Left ventricle myocardium superior (tissue), 1 donor: ENCODE data around the gene C14orf119. TPM values are rescaled to one million over a fixed set of nuclear protein-coding genes. Genes with fewer than 3 reads are reported as not detected.
A peak's percentile ranks its signal among the peaks of the same experiment; 100 is the strongest.

Source experiments
- ATAC-seq: fragments of 200-7000 bp; cut with Tn5 transposase; one replicate; pipeline ENCODE4 v1.9.1; 2020; ENCODE audit warnings: mild to moderate bottlenecking, moderate library complexity
- DNase-seq: peaks from one replicate; pipeline ENCODE4 v3.0.0-alpha.2; 2020
- intact Hi-C: fragments of 100-400 bp; cut with micrococcal nuclease; formaldehyde crosslinking; loops from one replicate; pipeline ENCODE4 v1.11.0; 2022
- total RNA-seq: library from RNA; stranded (reverse); fragmentation: NEBNext Ultra II Directional; extraction: Animal tissue kit (Norgen Biotek cat#: 25700); gene quantifications from one replicate; pipeline ENCODE4 v1.2.1, GENCODE V29; 2021
- donor health status: DM: no; HTN: yes; CAD: no; lungs with severe emphysema.

Gene C14orf119
- total RNA-seq, 1 donor from 2014 or later = 23.6 TPM

DNA sequence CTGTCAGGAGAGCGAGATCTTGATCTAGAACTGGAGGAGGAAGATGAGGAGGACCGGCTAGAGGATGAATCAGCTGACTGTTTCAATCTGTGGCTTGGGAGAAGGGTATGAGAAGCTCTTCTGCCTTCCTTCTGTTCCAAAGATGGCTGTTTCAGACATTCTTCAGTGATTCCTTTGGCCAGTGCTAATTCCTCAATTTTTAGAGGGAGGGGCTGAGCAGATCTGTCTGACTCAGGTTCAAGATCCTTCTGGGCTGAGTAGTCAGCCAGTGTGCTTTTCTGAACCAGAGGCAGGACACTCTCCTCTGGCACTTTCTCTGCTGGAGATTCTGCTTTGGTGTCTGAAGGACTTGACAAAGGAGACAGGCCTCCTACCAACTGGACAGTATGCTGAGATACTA is 15.6 kb upstream of the C14orf119 start:
- intact Hi-C loops = no loop called here
- no peak for ATAC-seq
- DNase-seq = no peak

DNA sequence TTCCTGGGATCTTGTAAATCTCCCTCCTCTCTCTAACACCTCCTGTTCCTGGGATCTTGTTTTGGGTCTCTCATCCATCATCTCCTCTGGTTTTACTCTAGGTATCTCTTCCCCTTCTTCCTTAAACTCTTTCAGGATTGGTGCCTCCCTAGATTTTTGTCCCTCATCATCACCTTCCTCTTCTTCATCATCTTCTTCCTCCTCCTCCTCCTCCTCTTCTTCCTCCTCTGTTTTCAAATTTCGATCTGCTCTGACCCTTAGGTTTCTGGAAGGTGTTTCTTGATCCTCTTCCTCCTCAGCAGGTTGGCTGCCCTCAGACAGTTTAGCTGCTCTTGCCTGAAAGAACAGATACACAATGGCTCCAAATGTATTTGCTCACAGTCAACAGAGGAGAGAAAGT is 14.8 kb upstream of the C14orf119 start:
- ATAC-seq (no peak), DNase-seq (no peak)
- intact Hi-C loops = no loop called here

DNA sequence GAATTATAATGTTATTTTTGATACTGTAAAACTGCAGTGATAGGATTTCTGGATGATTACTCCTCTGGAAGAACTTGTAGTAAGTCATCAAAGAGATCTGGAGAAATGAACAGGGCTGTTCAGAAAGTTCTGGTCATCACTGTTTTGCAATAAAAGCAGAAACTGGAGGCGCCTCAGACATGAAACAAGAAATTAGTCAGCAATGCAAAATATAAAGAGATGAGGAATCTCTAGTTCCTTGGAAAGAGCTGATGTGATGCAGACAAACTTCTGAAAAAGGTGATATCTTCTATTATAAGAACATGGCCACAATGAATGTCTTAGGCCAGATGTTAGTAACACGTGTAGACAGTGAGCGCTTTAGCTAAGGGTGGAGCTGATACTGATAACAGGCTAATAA is 9.8 kb upstream of the C14orf119 start:
- DNase-seq (no peak), ATAC-seq (no peak)
- intact Hi-C loops = no loop called here

DNA sequence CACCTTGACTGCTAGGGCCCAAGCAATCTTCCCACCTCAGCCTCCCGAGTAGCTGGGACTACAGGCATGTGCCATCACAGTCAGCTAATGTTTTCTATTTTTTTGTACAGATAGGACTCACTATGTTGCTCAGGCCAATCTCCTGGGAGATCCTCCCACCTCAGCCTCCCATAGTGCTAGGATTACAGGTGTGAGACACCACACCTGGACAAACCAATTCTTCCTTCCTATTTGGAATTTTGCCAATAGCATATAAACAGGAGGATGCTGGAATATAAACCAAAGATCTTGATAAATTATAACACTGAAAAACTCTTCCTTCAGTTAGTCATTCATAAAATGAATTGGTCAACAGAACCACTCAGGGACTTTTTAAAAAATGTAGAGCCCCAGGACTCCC is 8.7 kb upstream of the C14orf119 start:
- no peak for DNase-seq
- intact Hi-C loops = no loop called here
- no peak for ATAC-seq

DNA sequence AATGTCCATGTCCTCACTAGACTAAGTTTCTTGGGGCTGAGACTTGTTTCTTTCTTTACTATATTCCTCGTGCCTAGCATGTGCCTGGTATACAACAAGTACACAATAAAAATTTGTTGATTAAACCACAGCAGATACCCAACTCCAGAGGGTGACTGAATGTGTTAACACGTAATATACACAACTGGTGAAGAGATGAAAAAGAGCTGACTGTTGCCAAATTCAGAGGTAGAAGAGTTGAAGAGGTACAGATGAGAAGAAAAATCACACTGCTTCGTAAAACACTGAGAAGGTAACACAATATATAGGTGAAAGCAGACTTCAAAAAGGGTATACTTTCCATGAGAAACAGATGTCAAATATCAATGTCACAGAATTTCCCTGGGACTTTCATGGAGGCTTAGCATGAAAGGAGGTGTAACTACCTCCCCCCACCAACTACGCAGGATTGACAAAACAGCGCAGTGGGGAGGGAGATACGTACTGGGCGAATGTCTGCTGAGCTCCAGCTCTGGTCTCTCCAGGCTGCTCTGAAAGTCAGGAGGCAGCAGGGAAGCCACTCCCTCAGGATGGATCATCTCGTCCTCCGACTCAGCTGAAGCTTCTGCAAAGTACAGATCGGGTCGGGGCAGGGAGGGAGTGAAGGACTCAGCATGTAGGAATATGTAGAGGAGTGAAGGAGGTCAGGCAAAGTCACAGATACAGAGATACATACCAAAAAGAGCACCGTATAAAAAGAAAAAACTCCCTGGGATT is 5.6 kb upstream of the C14orf119 start:
- intact Hi-C loops = no loop called here
- no peak for ATAC-seq
- DNase-seq = no peak

DNA sequence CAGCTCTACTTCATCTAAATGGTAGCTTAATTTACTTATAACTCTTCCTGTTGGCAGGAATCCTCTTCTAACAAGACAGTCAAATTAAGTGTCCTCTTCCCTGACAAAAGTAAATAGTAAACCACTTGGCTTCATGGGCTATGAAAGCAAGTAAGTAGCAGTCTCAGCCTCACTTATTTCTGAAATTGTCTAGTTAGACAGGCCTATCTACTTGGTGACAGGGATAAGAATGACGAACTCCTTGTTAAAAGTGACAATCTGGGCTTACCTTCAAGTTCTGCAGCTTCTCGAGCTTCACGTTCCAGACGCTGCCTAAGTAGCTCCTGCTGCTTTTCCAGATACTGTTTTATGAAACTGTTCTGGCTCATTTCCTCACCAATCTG is 5.1 kb upstream of the C14orf119 start:
- ATAC-seq (no peak), DNase-seq (no peak)
- intact Hi-C loops = no loop called here

DNA sequence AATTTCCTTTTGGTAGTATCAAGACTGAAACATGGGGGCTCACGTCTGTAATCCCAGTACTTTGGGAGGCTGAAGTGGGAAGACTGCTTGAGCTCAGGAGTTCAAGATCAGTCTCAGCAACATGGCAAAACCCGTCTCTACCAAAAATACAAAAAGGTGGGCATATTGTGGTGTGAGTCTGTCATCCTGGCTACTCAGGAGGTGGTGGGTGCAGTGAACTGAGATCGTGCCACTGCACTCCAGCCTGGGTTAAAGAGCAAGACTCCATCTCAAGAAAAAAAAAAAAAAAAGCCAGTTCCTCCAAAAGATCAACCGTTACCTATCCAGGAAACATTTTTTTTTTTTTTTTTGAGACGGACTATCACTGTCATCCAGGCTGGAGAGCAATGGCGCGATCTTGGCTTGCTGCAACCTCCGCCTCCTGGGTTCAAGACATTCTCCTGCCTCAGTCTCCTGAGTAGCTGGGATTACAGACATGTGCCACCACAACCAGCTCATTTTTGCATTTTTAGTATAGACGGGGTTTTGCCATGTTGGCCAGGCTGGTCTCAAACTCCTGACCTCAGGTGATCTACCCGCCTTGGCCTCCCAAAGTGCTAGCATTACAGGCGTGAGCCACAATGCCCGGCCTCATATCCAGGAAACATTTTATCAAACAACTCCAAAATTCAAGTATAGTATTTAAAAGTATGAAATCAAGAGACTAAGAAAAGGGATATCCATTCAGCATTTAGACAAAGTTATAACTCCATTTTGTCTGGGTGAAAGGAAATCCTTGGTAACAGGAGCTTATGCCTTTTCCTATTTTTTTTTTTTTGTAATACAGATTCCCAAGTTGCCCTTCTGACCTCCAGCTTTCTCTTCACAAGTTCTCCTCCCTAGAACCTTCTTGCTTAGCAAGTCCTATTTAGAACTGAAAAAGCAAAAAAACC is 3.7 kb upstream of the C14orf119 start:
- intact Hi-C loops = no loop called here
- ATAC-seq = no peak

DNA sequence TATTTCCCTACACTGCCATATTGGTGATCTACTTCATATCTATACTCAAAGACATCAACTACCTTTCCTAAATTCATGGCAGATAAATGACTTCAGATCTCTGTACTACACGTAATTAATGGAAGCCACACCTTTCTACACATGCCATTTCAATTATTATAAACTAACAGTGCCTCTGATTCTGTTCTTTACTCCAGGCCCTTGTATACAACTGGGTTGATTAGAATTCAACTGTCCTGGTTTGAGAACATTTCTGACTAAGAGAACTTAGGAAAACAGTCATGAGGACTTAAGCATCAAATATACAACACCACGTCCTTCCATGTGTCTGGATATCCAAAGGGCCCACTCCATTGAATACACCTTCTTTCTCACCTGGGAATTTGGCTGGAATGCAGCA is 2.2 kb upstream of the C14orf119 start:
- ATAC-seq = no peak
- intact Hi-C loops = no loop called here
- no peak for DNase-seq

More for the DNA sequence above, 3.7 kb upstream of the C14orf119 start:
- no peak for DNase-seq

DNA sequence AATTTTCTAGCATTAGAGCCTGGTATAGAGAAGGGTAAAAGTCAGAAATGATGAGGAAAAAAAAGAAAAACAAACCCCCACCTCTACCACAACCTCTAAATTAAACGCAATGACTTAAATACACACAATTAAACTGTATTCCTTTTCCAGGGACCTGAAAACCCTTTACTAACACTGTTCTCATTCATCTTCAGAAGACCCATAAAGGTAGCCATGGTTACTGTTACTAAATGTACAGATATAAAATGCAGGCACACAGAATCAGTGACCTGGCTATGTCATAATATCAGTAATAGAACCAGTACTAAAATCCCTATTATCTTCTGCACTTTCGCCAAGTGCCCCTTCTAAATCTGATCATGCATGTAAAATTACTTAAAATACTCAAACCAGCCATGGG is 1.8 kb upstream of the C14orf119 start:
- intact Hi-C loops = no loop called here
- ATAC-seq (no peak), DNase-seq (no peak)

DNA sequence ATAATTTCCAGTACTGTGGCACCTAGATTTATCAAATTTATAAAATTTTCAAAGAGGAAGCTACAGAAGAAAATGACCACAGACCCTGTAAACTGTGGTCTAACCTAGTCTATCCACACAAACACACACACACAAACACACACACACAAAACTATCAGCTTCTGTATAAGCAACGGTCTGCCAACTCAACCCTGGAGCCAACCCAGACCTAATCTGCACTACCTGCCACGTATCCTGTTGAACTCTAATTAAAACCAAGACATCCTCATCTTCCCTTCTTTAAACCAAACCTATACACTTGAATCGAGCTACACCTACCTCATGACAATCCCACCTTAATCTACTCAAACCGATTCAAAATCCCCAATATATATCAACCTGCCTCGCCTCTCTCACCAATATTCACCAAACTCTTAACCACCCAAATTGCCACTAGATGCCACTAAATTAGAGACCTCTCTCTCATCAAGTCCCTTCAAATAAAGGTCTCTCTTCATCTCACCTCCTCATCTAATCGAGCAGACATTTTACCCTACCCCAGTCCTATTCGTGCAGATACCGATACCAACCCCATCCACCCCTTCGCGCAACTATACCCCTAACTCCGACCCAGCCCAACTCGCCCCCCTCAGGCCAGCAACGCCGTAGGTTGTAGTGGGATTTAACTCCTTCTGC is 1.2 kb upstream of the C14orf119 start:
- DNase-seq (no peak), ATAC-seq (no peak)
- intact Hi-C loops = no loop called here

DNA sequence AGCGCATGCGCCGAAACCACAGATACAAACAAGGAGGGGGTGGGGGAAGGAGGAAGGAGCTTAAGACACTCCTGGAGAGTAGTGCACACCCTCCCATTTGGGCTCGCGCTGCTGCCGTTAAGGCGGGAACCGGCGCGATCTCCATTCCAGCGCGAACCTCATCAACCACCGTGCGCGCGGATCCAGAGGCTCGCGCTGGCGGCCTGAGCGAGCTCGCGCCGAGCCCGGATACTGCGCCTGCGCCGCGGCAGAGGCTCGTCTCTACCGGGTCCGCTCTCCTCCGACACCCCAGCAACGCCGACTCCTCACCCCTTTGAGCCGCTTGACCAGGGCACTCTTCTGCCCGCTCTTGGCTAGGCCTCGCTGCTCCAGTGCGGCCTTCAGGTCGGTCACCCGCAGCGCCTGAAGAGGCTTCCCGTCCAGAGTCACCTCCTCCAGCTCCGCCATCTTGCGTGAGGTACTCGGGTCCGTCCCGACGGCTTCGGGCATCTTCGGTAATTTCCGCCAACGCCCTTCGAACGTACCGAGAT is 574 bp upstream of the C14orf119 start, which contains the start of gene ACIN1:
TSS of gene ACIN1 (minus strand) at position 471 of the 530 bp plus-strand sequence. CDS start at position 447, 24 bp downstream.
- intact Hi-C loops = no loop called here
- DNase-seq = peak; percentile 100
- peak; percentile 67 for ATAC-seq

DNA sequence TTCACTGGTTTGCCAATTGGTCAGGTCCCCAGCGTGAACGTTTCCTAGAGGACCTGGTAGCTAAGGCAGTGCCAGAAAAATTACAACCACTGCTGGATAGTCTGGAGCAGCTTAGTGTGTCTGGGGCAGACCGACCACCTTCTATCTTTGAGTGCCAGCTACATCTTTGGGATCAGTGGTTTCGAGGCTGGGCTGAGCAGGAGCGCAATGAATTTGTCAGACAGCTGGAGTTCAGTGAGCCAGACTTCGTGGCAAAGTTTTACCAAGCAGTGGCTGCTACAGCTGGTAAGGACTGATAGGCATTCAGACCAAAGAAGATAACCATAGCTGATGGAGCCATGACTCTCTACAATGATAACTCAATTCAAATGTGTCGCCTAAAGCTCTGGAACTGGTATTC is 2.5 kb downstream of the C14orf119 start:
- DNase-seq (no peak), ATAC-seq (no peak)
- intact Hi-C loops = no loop called here

DNA sequence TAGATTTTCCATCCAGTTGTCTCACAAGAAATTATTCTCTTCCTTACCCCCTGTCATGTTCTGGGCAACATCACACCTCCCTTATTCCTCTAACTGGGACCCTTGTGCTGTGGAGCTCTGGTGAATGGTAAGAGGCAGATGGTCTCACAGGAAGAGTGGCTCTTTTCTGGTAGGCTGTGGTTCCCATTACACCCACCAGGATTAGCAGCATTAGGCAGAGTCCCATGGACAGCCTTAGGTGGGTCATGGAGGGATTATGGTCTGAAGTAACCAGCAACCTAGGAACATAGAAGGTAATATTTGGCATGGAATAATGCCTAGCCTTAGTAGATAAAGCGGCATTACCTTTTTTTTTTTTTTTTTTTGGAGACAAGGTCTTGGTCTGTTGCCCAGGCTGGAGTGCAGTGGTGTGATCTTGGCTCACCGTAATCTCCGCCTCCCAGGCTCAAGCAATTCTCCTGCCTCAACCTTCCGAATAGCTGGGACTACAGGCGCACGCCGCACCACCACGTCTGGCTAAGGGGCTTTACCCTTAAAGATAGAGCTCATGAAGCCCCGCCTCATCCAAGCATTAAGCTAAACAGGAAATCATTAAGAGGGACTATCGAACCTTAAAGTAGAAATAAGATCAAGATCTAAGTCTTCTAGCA is 4.0 kb downstream of the C14orf119 start:
- DNase-seq = no peak
- intact Hi-C loops = no loop called here
- no peak for ATAC-seq

DNA sequence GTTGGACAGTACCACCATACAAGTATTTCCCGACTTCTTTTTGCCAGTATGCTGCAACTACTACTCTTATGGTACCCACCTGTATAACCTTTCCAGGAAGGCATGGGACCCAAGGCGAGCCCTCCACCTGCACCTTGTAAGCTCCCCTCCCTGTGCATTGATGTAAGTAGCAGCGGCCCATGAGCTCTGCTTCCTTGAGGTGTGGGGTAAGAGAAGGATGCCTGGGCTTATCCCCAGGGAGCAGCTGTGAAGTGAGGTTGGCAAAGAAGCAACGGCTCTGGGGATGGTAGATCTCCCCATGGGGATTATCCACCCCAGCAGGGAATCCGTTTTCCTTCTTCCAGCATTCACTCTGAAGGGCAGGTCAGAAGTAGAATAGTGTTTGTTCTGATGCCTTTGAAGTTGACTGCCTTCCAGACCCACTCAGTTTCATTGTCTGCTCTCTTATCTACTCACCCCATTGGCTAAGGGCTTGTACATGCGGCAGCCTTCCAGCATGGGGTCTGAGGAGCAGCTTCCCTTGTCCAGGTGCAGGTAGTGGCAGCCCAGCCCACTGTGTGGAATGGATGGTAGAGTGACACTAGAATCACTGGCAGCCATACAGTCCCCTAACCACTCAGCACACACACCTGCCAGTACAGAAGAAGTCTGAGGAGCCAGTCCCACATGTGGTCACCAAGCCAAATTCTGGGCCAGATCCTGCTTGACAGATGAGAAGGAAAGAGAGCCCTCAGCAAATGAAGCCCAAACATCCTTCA is 6.1 kb downstream of the C14orf119 start:
- no peak for DNase-seq
- intact Hi-C loops = no loop called here
- no peak for ATAC-seq

DNA sequence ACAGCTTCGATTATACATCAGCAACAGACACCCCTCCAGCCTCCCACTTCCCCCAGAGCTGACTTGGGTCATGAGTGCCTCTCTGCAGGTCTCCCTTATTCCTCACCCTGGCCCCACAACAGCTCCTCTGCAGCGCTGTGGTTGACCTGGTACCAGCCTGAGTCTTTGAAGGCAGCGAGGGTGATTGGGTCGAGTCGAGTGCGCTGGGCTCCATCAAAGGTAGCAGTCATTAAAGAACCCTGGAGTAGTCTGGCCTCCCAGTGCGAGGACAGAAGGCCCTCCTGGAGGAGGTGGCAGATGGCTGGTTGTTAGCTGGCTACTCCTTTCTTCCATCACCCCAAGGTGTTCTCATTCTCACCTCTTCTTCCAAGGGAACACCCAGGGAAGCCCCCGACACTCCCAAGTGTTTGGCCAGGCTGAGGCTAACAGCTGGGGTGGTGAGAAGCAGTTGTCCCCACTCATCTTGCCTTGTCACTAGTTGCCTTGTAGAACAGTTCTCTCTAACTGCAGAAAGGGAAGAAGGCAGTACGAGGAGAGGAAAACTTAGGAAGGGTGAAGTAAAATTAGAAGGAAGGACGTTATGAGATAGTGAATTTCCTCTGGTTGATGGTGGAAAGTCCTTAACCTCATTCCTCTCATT is 6.8 kb downstream of the C14orf119 start:
- DNase-seq (no peak), ATAC-seq (no peak)
- intact Hi-C loops = no loop called here

DNA sequence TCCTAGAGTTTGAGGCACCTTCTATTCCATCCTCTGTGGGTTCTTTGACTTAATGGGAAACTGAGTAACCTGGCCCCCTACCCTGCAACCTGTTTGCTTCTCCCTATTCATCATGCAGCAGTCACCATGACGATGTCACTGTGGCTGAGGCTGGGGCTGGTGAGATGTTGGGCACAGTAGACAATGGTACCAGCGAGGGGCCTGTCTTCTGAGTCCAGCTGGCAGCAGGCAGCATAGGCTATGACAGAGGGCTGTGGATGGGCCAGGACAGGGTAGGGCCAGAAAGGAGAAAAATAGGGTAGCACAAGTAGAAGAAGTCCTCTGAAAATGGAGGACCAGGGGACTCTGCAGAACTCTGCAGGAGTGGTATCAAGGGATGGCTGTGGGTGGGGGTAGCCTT is 7.5 kb downstream of the C14orf119 start:
- no peak for DNase-seq
- ATAC-seq = no peak
- intact Hi-C loops = no loop called here

DNA sequence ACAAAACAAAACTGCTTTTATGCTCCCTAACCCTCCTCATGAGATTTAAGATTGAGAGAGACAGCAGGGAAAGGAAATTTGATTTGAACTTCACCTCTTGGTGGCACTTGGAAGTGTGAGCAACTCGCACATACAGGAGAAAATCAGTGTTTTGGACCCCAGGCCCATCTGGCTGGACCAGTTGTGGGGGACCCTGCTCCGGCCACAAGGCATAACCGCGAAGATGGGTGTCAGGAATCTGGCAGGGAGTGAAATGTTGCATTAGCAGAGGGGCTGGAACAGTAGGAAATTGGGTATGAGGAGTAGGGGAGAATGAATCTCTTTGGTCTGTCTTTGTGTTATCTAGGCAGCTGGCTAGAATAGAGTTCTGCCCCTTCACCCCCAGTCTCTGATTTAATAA is 8.3 kb downstream of the C14orf119 start:
- intact Hi-C loops = no loop called here
- ATAC-seq = no peak
- DNase-seq = no peak

DNA sequence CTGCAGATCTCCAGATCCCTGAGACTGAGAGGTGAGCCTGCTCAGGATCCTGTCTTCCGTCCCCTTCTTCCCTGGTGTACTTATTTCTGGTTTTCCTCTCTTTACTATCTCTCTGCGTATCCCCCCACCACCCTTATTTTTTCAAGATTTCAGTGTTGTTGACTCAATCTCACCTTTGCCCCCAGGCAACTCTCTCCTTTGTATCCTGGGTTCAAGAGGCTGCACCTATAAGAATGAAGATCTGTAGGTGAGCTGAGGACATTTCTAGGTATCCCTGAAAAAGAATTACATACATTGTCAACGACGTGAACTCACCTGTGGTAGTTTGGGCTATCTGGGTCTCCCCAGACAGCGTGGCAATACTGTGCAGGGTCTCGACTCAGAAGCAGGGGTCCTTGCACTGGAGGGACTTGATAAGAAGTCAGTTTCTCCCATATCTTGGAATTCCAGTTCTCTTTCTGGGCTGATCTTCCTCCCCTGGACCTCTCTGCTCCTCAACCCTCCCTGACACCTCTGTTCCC is 8.8 kb downstream of the C14orf119 start:
- DNase-seq (no peak), ATAC-seq (no peak)
- intact Hi-C loops = no loop called here
